SH-SY5Y (cell line): ENCODE data around the gene FAM240A.

Source experiments
- GATA2 ChIP-seq: IDR thresholded peaks from 2 replicates; pipeline ENCODE4 v1.6.1; 2011; ENCODE audit warnings: mild to moderate bottlenecking, low read depth, low read length
- GATA3 ChIP-seq: IDR thresholded peaks from 2 replicates; pipeline ENCODE4 v1.6.1; 2011; ENCODE audit warnings: low read depth, mild to moderate bottlenecking, low read length, moderate library complexity

- TF ChIP-seq GATA2 = no peak
- no peak for TF ChIP-seq GATA3
These were observed 63.1 kb downstream of the FAM240A start for GRCh38 chr3:46675426-46675825.
